Stomach (tissue), 4 donors: ENCODE results near the gene LYSET.

Experiments
- CTCF ChIP-seq, 7 experiments: fragments of 450-650 bp in 4 of 7; fragments of 200-600 bp in 3 of 7; sonication (generic) in 3 of 7; IDR thresholded peaks; one replicate each; pipeline ENCODE4 v1.5.1; 2016 to 2019; ENCODE audit warnings: antibody characterized with exemption in 7 of 7, control low read depth in 2 of 7, mild to moderate bottlenecking in 1 of 7
- EP300 ChIP-seq: sonication (generic); formaldehyde crosslinking; IDR thresholded peaks from one replicate; pipeline ENCODE4 v1.6.1; 2017; ENCODE audit warnings: antibody characterized with exemption
- POLR2AphosphoS5 ChIP-seq, 3 donors: sonication (generic); formaldehyde crosslinking; IDR thresholded peaks; one replicate each; pipeline ENCODE4 v1.6.1; 2016; ENCODE audit warnings: antibody characterized with exemption in 3 of 3

DNA sequence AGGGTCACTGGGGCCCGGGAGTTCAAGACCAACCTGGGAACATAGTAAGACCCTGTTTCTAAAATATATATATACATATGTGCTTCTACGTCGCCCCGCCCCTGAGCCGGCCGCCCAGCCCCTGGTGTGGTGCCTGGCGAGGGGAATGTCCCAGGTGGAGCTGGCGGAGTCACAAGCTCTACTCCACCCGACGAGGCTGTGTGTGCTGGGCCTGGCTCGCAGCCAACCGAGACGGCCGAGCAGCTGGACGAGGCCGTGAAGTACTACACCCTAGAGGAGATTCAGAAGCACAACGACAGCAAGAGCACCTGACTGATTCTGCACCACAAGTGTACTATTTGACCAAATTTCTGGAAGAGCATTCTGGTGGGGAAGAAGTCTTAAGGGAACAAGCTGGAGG lies 47.3 kb upstream of the LYSET start:
- peak in 3 of 7 experiments; percentile 7 to 47 (median 15) for TF ChIP-seq CTCF (IDR thresholded peaks at IDR 0.05)
- TF ChIP-seq EP300 = no peak
- peak in 1 of 3 donors; percentile 6 for TF ChIP-seq POLR2AphosphoS5 (IDR thresholded peaks at IDR 0.05)
